Testis (tissue), 3 donors: ENCODE measurements around the gene HOXD13. TPM values are rescaled to one million over a fixed set of nuclear protein-coding genes. Genes with fewer than 3 reads are reported as not detected.

Source experiments
- DNase-seq: peaks from one replicate; pipeline ENCODE4 v3.0.0-alpha.2; 2019
- H3K27ac ChIP-seq, 2 donors: fragments of 200-600 bp; sonication (generic); one replicate each; pipeline ENCODE4 v1.5.1; 2019
- H3K27me3 ChIP-seq: fragments of 200-600 bp; sonication (generic); one replicate; pipeline ENCODE4 v1.5.1; 2019
- H3K36me3 ChIP-seq: fragments of 200-600 bp; sonication (generic); one replicate; pipeline ENCODE4 v1.5.1; 2017; ENCODE audit warnings: low read depth; ENCODE audit errors: missing control alignments
- H3K4me1 ChIP-seq: fragments of 200-600 bp; sonication (generic); one replicate; pipeline ENCODE4 v1.5.1; 2019
- H3K4me3 ChIP-seq, 2 donors: fragments of 200-600 bp; sonication (generic); one replicate each; pipeline ENCODE4 v1.5.1; 2017 to 2019
- H3K9me3 ChIP-seq: fragments of 200-600 bp; sonication (generic); one replicate; pipeline ENCODE4 v1.5.1; 2017
- POLR2A ChIP-seq: fragments of 450-650 bp; IDR thresholded peaks from one replicate; pipeline ENCODE4 v1.6.1; 2017; ENCODE audit warnings: antibody characterized with exemption, mild to moderate bottlenecking, moderate library complexity
- WGBS, 2 donors: methylation state at CpG; one replicate each; pipeline ENCODE4 v1.1.5; 2018; 5-methylcytosine and 5-hydroxymethylcytosine counted together
- intact Hi-C: fragments of 100-400 bp; cut with DNase I; formaldehyde crosslinking; loops from one replicate; pipeline ENCODE4 v1.15.1; 2023; ENCODE audit warnings: low total_unique reads
- polyA plus RNA-seq: library from polyadenylated mRNA; stranded (reverse); fragments of 350-450 nt; fragmentation: Illumina TruSeq; extraction: RNeasy Lipid Tissue Mini Kit (QIAGEN cat#74804); gene quantifications from one replicate; pipeline ENCODE4 v1.2.3, GENCODE V29; 2014; ENCODE audit warnings: low read depth, low replicate concordance; ENCODE audit not compliant: insufficient read depth
- total RNA-seq, 2 donors: library from RNA; depleted of rRNA; stranded (reverse); fragments of >200 nt; gene quantifications; one replicate each; pipeline ENCODE4 v1.2.3, GENCODE V29; 2016
- TF ChIP-seq, protein P1 (sequence below), 3 experiments: fragments of 450-650 bp in 2 of 3; fragments of 200-600 bp in 1 of 3; sonication (generic) in 1 of 3; IDR thresholded peaks; one replicate each; pipeline ENCODE4 v1.5.1; 2016 to 2019; ENCODE audit warnings: antibody characterized with exemption in 3 of 3, mild to moderate bottlenecking in 2 of 3, moderate library complexity in 1 of 3

The HOXD13 gene
- total and polyA plus RNA-seq, 3 donors from 2014 or later = 0.31 to 0.36 TPM; not detected in 1

DNA sequence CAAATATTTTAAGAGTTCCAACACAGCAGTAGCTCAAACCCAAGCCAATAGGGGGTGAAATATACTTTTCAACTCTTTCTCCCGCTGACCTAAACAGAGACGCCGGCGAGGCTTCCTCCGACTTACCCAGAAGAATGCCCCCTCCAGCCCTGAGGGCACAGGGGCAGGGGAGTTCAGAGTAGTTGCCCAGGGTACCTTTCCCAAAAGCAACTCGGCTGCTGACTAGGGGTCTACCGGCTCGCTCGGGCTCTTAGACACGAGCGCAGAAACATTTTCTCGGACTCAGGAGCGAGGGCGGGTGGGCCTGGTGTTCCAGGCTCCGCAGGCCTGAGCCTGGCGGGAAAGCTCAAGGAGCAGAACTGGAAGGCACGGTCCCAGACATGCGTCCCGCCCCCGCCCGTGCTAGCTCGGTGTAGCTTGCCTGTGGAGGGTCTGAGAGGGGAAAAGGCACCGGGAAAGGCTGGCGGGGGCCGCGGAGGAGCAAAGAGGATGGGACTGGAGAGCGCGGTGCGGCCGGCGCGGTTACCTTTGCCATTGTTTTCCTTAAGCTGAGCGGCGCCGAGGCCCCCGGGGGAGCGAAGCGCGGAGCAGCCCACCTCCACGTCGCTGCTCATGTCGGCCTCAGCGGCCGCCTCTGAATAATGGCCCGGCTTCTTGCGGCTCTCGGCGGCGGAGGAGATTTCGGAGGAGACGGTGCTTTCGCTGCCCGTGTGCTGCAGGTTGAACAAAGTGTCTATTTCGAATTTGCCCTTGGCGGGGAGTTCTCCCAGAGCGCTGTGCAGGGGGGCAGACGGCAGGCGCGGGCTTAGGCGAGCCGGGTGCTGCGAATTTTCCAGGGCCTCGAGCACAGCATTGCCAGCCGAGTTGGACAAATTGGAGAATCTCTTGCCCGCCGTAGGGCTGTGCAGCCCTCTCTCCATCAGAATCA is 9.4 kb upstream of the HOXD13 start:
- H3K27ac ChIP-seq = no peak overlapping the region
- intact Hi-C loops = loop anchor here (10.0 kb wide), 1 partner anchor 398 kb away; no protein-coding TSS in a partner anchor
- WGBS, 2 donors = 8 to 10% methylated on average over 34 to 66 of the region's 66 CpGs

DNA sequence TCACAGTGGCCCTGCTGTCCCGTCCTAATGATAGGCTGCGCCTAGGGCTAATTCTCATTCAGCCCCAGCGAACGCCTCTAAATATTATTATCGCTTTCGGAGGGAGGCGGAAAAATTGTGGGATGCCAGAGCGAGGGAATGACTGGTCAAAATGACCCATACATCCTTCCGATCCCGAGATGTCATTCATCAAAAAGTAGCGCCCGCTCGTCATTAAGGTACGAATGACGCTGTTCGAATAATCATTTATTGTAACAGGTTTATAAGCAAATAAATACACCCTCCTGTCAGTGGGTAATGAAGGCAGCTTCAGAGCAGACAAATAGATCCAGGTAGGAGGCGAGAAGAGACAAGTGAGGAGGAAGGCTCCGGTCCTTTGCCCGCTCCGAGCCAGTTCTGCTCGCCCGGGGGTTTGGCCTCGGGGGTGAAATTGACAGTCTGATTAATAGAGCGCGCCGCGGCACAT is 8.7 kb upstream of the HOXD13 start, which contains the start of gene EVX2:
Gene EVX2 (minus strand): TSS at position 167 of the 466 bp plus-strand sequence. CDS start 186 bp downstream, outside the sequence.
- WGBS, 2 donors = 14 to 16% methylated on average over 27 of the region's 27 CpGs
- no peaks in the 10 kb centered on the region for H3K9me3 ChIP-seq
- H3K36me3 ChIP-seq = no peaks in the 10 kb centered on the region
- intact Hi-C loops = loop anchor here (10.0 kb wide), 1 partner anchor 399 kb away; no protein-coding TSS in a partner anchor
- no peaks in the 10 kb centered on the region for H3K27me3 ChIP-seq
- DNase-seq = no peak
- H3K27ac ChIP-seq = no peak within 1 kb of the TSS
- peak within 1 kb of the TSS in 1 of 2 donors; percentile 44 for H3K4me3 ChIP-seq
- no peak for TF ChIP-seq POLR2A
- TF ChIP-seq, protein P1, sequence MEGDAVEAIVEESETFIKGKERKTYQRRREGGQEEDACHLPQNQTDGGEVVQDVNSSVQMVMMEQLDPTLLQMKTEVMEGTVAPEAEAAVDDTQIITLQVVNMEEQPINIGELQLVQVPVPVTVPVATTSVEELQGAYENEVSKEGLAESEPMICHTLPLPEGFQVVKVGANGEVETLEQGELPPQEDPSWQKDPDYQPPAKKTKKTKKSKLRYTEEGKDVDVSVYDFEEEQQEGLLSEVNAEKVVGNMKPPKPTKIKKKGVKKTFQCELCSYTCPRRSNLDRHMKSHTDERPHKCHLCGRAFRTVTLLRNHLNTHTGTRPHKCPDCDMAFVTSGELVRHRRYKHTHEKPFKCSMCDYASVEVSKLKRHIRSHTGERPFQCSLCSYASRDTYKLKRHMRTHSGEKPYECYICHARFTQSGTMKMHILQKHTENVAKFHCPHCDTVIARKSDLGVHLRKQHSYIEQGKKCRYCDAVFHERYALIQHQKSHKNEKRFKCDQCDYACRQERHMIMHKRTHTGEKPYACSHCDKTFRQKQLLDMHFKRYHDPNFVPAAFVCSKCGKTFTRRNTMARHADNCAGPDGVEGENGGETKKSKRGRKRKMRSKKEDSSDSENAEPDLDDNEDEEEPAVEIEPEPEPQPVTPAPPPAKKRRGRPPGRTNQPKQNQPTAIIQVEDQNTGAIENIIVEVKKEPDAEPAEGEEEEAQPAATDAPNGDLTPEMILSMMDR (IDR thresholded peaks at IDR 0.05) = no peak
- peaks cover 11% of the 10 kb centered on the region for H3K4me1 ChIP-seq

More for the DNA sequence above, 9.4 kb upstream of the HOXD13 start:
- Histone ChIP-seq H3K36me3 (no peaks in the 10 kb centered on the region), H3K4me3 (peak overlapping the region in 1 of 2 donors; percentile 44), H3K27me3 (no peaks in the 10 kb centered on the region), H3K9me3 (no peaks in the 10 kb centered on the region), H3K4me1 (peaks cover 6% of the 10 kb centered on the region)
- TF ChIP-seq POLR2A = no peak
- TF ChIP-seq, protein P1 (IDR thresholded peaks at IDR 0.05) = no peak
- no peak for DNase-seq

DNA sequence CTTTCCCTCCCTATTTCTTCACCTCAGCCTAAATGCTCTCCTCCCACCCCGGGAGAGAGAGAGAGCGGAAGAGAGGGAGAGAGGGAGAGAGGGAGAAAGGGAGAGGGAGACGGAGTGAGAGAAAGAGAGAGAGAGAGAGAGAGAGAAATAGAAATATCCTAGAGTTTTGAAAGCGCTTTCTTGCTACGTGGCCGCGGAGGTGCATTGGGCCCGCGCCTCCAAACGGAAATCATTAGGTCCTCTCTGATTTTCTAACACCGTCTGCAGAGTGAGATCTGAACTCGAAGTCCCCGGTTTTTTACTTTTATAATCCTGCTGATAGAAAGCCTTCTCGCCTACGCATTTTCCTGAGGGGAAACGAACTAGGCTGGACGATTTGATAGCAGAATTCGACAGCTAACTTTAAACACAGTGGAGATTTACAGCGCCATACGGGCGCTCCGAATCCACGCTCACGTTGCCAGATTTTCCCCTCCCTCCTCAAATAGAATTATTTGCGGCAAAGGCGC is 7.9 kb upstream of the HOXD13 start:
- intact Hi-C loops = loop anchor here (10.0 kb wide), 1 partner anchor 400 kb away; no protein-coding TSS in a partner anchor
- no peaks in the 10 kb centered on the region for H3K27me3 ChIP-seq
- H3K36me3 ChIP-seq = no peaks in the 10 kb centered on the region
- H3K4me3 ChIP-seq = no peak overlapping the region
- WGBS, 2 donors = 10 to 13% methylated on average over 26 of the region's 26 CpGs
- H3K4me1 ChIP-seq = peaks cover 11% of the 10 kb centered on the region
- H3K27ac ChIP-seq = no peak overlapping the region
- no peaks in the 10 kb centered on the region for H3K9me3 ChIP-seq
- no peak for DNase-seq
- TF ChIP-seq, protein P1 (IDR thresholded peaks at IDR 0.05) = no peak
- TF ChIP-seq POLR2A = no peak

DNA sequence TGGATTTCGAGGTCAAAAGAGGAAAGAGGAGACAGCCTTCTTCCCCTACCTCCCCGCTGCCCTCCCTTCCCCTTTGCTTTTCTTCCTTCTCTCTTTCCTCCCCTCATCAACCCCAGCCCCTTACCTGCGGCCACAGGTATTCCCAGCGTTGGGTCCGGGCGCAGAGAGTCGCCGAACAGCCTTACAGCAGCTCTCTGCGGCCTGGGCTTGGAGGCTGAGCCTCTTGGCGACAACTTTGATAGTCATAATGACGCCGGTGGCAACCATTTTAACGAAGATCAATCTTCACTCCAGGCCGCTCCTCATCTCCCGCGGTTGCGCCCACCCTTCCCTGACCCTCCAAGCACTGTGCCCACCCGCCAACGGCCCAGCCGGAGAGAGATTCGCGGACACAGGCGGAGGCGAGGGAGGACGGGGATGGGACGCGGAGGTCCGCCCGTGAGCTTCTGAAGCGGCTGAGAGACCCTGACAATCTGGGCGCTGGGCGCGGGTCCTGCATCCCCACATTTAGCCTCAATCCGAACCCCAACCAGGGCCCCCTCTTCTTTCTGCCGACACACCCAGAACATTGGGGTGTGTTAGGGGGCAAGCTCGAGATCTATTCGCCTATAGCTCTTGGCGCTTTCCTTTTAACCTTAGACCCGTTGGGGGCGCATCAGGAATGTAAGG is 7.3 kb upstream of the HOXD13 start:
- TF ChIP-seq, protein P1 (IDR thresholded peaks at IDR 0.05) = no peak
- no peak for TF ChIP-seq POLR2A
- H3K36me3 ChIP-seq = no peaks in the 10 kb centered on the region
- H3K27me3 ChIP-seq = no peaks in the 10 kb centered on the region
- no peak overlapping the region for H3K27ac ChIP-seq
- no peaks in the 10 kb centered on the region for H3K9me3 ChIP-seq
- 8 to 10% methylated on average over 40 of the region's 40 CpGs for WGBS, 2 donors
- peaks cover 11% of the 10 kb centered on the region for H3K4me1 ChIP-seq
- no peak for DNase-seq
- intact Hi-C loops = loop anchor here (10.0 kb wide), 1 partner anchor 400 kb away; no protein-coding TSS in a partner anchor
- H3K4me3 ChIP-seq = no peak overlapping the region
